Mucosa of stomach (tissue), 1 donor: ENCODE data around the gene CYTH1.

Source experiments
- H3K27me3 ChIP-seq: one replicate; pipeline ENCODE4 v1.7.0; 2013; ENCODE audit warnings: mild to moderate bottlenecking, low read length; ENCODE audit not compliant: control insufficient read depth, insufficient read depth
- H3K36me3 ChIP-seq: one replicate; pipeline ENCODE4 v1.7.0; 2013; ENCODE audit warnings: low read length; ENCODE audit not compliant: control insufficient read depth, insufficient read depth
- H3K4me1 ChIP-seq: one replicate; pipeline ENCODE4 v1.7.0; 2013; ENCODE audit warnings: mild to moderate bottlenecking, low read length; ENCODE audit not compliant: control insufficient read depth, insufficient read depth
- H3K4me3 ChIP-seq: one replicate; pipeline ENCODE4 v1.7.0; 2013; ENCODE audit warnings: low read length
- H3K9ac ChIP-seq: one replicate; pipeline ENCODE4 v1.7.0; 2013; ENCODE audit warnings: mild to moderate bottlenecking, low read length, moderate library complexity
- H3K9me3 ChIP-seq: one replicate; pipeline ENCODE4 v1.7.0; 2013; ENCODE audit warnings: mild to moderate bottlenecking, low read length, moderate library complexity; ENCODE audit not compliant: control insufficient read depth
- donor health status: Pancreatic carcinoma.

The CYTH1 gene

DNA sequence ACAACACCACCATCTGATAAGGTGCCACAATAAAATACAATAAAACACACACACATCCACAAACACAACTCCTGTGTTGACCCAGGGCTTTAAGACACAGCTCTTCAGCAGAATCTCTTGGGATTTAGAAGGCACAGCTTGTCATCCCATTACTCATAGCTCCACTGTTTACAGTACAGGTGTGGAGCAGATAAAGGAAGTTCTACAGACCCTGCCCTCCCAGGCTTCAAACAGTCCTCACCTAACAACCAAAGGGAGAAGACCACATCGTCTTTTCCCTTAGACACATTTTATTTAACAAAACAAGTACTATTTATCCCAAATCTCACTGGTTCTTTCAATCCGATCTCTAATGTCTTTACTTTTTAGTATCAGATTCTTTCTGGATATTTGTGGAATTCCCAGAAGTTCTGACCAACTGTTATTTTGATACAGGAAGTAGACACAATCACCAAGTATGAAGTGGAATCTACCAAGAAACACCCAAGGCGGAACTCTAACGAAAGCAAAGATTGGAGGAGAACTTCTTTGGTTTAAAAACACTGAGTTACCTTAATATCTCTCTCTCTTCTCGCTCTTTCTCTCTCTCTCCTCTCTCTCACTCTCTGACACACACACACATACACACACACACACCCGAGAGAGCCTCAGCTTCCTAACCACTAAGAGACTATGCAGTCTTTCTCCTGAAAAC lies 46.1 kb downstream of the CYTH1 start:
- H3K27me3 ChIP-seq: no peaks in the 10 kb centered on the region
- no peaks in the 10 kb centered on the region for H3K9me3 ChIP-seq
- H3K36me3 ChIP-seq: no peaks in the 10 kb centered on the region
- peak overlapping the region; percentile 88 for H3K9ac ChIP-seq
- peak overlapping the region; percentile 73 for H3K4me3 ChIP-seq
- peaks cover 45% of the 10 kb centered on the region for H3K4me1 ChIP-seq

DNA sequence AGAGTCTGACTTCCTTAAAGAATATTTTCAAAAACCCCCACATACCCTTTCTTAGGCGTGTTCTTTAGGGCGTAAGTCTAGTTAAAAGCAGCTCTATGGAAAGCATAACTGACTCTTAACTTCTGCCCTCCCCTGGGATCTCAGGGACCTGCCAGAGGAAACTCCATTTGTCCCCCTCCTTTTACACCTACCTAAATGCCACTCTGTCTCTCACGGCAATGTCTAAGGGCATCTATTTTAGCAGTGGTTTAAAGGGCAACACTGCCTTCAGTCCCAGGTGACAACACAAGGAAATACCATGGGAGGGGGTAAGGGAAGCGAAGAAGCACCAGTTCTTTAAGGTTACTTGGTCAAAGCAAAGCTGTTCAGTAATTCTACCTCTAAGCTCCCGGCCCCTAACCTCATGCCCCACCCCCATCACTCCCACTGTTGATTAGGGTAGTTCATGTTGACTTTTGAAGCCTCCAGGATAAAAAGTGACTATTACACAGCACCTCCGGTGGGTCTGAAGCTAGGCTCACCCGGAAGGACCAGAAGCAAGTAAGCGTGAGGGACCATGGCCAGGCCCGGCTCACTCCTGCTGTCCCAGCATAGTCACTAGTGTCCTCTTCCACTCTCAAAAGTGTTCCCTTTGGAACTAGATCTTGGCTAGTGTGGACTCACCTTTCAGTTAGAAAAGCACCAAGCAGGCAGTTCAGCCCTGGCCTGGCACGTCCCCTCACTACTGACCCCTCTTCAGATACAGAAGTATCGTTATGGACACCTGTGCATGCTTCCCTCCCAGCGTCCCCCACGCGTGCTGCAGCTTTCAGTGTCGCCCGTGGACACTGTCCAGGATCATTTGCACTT lies 47.1 kb downstream of the CYTH1 start:
- Histone ChIP-seq H3K36me3 (no peaks in the 10 kb centered on the region), H3K4me1 (peaks cover 45% of the 10 kb centered on the region), H3K9ac (peak overlapping the region; percentile 88), H3K27me3 (no peaks in the 10 kb centered on the region), H3K4me3 (peak overlapping the region; percentile 73), H3K9me3 (no peaks in the 10 kb centered on the region)

DNA sequence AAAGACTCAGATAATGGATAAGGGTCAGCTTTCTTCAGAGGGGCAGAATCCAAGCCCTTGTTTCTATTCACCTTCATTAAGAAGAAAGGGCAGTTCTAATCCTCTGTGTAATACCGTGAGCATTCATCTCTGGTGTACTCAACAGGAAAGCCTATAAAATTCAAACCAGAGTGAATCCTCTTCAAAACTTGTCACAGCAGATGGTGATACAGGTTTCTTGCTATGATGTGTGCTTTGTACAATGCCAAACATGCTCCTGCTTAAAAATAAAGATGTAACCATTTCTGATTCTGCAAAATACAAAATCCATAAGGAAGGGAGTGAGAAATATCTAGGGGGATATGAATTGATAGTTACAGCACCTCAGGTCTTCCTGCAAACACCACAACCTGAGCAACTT lies 49.7 kb downstream of the CYTH1 start:
- H3K36me3 ChIP-seq: no peaks in the 10 kb centered on the region
- H3K4me3 ChIP-seq: no peak overlapping the region
- H3K27me3 ChIP-seq: no peaks in the 10 kb centered on the region
- H3K4me1 ChIP-seq: peaks cover 29% of the 10 kb centered on the region
- H3K9ac ChIP-seq: no peak overlapping the region
- H3K9me3 ChIP-seq: no peaks in the 10 kb centered on the region

DNA sequence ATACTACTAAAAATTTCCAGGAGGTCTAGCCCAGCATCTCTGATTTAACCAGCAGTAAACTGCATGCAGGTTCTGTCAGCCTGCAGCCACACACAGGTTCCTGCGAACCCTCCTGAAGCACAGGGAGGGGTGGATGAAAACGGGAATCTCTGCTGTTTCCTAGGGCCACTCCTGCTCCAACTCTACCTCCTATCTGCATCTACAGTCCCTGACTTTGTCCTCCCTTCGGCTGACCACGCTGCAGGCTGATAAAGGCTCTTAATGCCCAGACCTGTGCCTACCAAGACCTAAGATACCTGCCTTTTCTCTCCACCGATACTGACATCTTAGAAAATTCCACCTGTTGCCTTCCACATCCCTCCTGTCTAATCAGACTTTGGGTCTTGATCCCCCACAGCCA lies 50.2 kb downstream of the CYTH1 start:
- Histone ChIP-seq H3K9me3 (no peaks in the 10 kb centered on the region), H3K9ac (no peak overlapping the region), H3K4me1 (peaks cover 29% of the 10 kb centered on the region), H3K27me3 (no peaks in the 10 kb centered on the region), H3K36me3 (no peaks in the 10 kb centered on the region), H3K4me3 (no peak overlapping the region)

DNA sequence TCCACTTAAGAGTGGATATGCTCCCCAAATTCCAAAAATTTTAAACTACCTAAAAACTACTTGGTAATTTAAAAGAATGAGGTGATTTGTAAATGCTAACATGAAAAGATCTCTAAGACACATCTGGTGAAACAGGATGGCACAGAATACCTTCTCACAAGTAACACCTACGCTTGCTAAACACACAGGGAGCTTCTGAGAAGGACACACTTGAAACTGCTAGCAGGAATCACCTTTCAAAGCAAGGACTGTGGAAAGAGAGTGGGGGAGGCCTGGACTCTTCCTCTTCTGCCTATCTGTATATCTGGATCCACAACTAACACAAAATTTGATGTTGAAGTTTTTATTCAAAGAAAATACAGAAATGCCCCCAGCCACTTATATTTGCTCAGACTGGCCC lies 52.4 kb downstream of the CYTH1 start:
- Histone ChIP-seq H3K27me3 (no peaks in the 10 kb centered on the region), H3K4me1 (peaks cover 35% of the 10 kb centered on the region), H3K9ac (no peak overlapping the region), H3K9me3 (no peaks in the 10 kb centered on the region), H3K36me3 (no peaks in the 10 kb centered on the region), H3K4me3 (no peak overlapping the region)

DNA sequence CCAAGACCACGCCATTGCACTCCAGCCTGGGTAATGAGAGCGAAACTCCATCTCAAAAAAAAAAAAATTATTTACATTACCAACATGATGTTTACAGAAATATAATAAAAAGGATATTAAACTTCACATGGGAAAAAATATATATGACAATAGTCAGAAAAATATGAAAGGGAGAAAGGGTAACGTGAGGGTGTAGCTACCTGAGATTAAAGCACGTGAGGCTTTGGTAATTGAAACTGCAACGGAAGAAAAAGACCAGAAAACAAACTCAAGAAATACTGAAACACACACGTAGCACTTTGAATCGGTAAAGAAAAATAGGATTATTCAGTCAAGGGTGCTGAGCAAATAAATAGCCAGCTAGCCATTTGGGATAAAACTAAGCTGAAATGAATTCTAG lies 53.6 kb downstream of the CYTH1 start:
- no peaks in the 10 kb centered on the region for H3K36me3 ChIP-seq
- H3K4me3 ChIP-seq: no peak overlapping the region
- no peak overlapping the region for H3K9ac ChIP-seq
- no peaks in the 10 kb centered on the region for H3K9me3 ChIP-seq
- H3K27me3 ChIP-seq: no peaks in the 10 kb centered on the region
- peaks cover 39% of the 10 kb centered on the region for H3K4me1 ChIP-seq

DNA sequence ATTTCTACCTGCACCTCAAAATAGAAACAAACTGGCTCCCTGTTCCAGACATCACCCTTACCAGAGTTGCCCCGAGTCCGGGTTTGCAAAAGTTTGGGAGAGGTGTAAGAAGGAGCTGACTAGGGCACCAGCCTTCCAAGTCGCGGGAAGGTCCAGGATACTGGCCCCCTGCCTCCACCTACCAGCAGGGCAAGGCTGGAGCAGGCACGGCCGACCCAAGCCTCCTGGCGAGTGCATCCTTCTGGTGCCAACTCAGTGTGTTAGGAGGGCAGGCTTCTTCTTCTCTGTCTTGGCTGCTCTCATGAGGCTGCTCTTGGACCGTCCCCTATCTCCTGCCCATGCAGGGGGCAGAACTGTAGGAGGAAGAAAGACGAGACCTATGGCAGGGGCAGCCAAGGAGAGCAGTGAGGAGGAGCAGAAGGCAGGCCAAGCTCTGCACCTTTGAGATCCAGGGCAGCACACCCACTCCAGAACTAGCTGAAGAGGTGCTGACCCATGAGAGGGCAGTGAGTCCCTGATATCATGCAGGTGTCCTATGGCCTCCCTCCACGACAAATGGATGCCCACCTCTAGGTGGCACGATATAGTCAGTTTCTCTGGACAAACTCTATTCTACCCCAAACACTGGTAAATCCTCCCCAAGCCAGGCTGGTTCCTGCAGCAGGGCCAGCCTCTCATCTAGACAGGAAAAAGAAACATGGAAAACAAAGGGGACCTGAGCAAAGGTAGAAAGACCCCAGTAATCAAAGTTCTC lies 54.4 kb downstream of the CYTH1 start:
- H3K9ac ChIP-seq: no peak overlapping the region
- H3K4me1 ChIP-seq: peaks cover 43% of the 10 kb centered on the region

DNA sequence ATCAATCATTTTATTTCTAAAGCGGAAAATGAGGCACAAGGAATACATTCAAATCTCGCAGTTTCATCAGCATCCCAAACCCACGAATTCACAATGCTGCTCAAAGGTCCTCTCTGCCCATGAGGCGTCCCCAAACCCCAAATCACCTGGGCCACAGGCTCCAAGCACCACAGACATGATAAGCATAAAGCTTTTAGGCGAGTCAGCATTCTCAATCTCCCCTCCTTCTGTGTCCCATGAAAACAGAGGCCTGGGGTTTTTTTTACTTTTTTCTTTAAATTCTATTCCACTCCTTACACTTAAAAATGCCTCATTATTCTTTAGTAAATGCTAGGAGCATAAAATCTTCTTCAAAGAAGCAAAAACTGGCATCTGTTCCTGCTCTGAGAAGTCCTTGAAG lies 55.0 kb downstream of the CYTH1 start:
- H3K4me3 ChIP-seq: no peak overlapping the region
- H3K9ac ChIP-seq: no peak overlapping the region
- no peaks in the 10 kb centered on the region for H3K36me3 ChIP-seq
- peaks cover 45% of the 10 kb centered on the region for H3K4me1 ChIP-seq
- H3K27me3 ChIP-seq: no peaks in the 10 kb centered on the region
- H3K9me3 ChIP-seq: no peaks in the 10 kb centered on the region

More for the DNA sequence above, 54.4 kb downstream of the CYTH1 start:
- Histone ChIP-seq H3K4me3 (no peak overlapping the region), H3K9me3 (no peaks in the 10 kb centered on the region), H3K36me3 (no peaks in the 10 kb centered on the region), H3K27me3 (no peaks in the 10 kb centered on the region)

DNA sequence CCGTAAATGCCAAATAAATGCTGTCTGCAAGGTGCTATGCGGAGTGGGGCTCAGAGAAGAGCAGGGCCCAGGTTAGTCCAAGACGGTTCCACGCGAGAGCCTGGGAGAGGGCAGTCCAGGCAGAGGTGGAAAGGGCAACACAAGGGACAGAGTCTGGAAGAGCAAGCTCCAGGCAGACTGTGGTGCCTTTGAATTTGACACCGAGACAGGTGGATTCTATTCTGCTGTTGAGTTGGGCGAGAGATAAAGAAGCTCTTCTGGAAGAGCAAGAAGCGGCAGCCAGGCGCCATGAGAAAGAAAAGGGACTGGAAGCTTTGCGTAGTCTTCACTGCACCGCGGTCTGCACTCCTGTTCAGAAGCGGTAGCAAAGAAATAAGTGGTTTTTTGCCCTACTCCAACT lies 55.6 kb downstream of the CYTH1 start:
- Histone ChIP-seq H3K9ac (no peak overlapping the region), H3K9me3 (no peaks in the 10 kb centered on the region), H3K27me3 (no peaks in the 10 kb centered on the region), H3K36me3 (no peaks in the 10 kb centered on the region), H3K4me1 (peaks cover 48% of the 10 kb centered on the region), H3K4me3 (no peak overlapping the region)

DNA sequence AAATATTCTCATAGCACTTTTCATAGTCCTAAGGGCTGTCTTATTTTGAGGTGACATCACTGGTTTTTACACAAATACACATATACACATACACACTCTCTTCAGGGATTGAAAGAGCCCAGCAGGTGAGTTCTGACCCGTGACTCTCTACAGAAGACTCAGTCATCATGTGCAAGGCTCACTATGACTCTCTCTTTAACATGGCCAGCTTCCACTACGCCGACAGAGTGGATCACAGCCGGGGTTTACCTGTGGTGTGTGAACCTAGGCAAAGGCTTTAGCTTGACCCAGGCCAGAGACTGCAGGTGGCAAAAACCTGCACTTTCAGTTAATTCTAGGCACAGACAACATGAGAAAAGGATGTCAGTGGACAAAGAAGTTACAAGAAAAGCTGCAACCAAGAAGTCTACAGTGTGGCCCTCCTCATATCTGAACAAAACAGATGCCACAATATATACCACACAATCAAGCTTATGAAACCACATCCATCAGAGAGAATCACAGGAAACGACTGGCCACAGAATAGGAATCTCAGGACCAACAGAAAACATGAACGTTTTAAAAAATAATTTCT lies 56.5 kb downstream of the CYTH1 start:
- Histone ChIP-seq H3K9me3 (no peaks in the 10 kb centered on the region), H3K4me1 (peaks cover 48% of the 10 kb centered on the region), H3K4me3 (no peak overlapping the region), H3K9ac (no peak overlapping the region), H3K27me3 (no peaks in the 10 kb centered on the region), H3K36me3 (no peaks in the 10 kb centered on the region)

DNA sequence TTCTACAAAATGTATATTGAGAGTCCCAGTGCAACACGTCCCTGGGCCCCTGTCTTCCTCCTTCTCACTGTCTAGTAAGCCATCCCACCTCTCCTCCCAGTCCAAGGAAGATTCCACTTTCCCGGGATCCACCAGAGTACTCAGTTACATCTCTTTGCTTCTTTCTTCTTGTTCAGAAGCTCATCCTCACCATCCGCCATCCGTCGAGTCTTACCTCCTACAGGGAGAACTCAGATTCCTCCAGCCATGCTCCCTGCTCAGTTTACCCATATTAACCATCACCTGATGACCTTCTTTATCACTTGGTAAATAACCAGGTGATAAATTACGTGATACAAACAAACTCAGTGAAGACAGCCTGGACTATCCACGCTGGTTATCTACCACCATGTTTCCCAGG lies 57.1 kb downstream of the CYTH1 start:
- Histone ChIP-seq H3K4me3 (no peak overlapping the region), H3K9me3 (no peaks in the 10 kb centered on the region), H3K9ac (no peak overlapping the region), H3K36me3 (no peaks in the 10 kb centered on the region), H3K27me3 (no peaks in the 10 kb centered on the region), H3K4me1 (peaks cover 48% of the 10 kb centered on the region)

DNA sequence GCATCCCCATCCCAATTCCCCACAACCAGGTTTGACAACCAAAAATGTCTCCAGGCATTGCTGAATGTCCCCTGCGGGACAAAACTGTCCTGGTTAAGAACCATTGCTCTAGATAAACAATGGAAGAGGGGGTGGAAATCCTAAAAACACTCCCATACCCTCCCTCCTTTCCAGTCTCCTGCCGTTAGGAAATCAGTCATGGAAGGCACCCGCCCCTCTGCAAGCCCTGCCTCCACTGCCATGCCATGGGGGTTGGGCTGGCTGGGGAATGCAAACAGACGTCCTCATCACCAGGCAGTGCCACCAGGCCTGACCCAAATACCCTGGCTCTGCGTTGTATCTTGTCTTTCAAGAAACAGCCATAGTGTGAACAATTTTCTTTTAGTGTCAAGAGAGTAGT lies 57.5 kb downstream of the CYTH1 start:
- Histone ChIP-seq H3K9ac (no peak overlapping the region), H3K4me3 (no peak overlapping the region), H3K27me3 (no peaks in the 10 kb centered on the region), H3K4me1 (peaks cover 51% of the 10 kb centered on the region), H3K9me3 (no peaks in the 10 kb centered on the region), H3K36me3 (no peaks in the 10 kb centered on the region)
